GM19023 (cell line): ENCODE data around the gene TP53INP2.
"Not testable (repeated sequence)": the region's sequence is repeated elsewhere in the genome, so short reads cannot be mapped to it uniquely, and the experiment has no call there.

Source experiments
- ATAC-seq: cut with Tn5 transposase; IDR thresholded peaks from one replicate; pipeline ENCODE4 v1.9.1; 2021; ENCODE audit warnings: mild to moderate bottlenecking, moderate library complexity; ENCODE audit not compliant: unreplicated experiment

Gene TP53INP2

DNA sequence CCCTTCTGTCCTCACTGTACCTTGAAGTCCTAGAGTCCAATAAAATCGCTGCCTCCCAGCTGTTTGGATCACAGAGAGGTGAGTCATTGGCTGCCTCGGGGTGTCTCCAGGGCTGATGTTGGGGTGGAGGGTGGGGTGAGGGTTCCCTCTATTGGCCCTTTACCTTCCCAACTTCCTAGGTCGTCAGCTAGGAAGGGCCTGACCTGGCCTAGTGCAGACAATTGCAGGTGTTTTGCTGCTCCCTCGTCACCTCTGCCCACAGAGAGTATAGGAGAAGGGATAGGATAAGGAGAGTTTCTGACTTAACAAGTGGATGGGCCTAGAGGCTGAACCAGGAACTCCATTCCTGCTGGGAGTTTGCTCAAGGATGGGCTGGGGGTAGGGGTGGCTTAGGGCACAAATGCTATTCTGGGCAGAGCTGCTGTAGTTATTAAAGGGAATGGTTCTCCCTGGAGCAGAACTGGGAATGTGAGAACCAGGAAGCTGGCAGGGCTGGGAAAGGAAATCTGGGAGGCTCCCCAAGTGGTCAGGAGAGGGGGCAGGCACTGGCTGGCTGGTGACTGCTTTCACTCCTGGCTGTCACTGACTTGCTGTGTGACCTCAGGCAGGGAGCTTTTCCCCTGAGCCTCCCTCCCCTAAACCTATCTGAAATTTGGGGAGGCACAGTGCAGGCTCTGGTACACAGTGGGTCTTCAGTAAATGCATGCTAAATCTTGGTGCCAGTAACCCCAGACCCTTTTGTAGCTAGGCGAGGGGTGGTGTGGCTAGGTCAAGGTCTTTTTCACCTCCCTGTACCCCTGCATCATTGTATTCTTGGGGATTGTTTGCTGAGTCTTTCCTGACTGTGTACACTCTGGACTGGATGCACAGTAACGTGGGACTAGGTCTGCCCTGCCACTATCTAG is 1.5 kb downstream of the TP53INP2 start:
- no peak for ATAC-seq

DNA sequence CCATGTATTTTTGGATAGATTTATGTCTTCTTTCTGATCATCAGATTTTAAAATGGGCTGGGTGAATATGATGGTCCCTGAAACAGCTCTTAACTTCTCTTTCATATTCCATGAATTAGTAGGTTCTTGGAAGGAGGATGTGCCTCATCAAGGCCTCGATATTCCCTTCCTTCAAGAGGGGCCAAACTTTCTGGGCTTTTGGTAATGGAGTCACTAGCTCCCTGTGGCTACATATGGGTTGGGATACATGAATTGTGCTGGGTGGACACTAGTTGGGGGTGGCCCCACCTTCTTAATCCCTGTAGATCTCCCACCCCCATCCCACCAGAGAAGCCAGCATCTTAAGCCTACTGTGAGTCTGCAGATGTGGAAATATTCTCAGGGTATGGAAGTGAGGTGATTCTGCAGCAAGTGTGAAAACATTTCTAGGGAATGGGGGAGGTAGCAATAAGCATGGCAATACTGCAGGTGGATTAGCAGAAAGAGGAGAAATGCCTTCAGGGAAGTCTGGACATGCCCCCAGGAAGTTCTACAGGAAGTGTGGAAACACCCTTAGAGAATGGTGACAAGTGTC is 2.2 kb downstream of the TP53INP2 start:
- ATAC-seq: no peak

DNA sequence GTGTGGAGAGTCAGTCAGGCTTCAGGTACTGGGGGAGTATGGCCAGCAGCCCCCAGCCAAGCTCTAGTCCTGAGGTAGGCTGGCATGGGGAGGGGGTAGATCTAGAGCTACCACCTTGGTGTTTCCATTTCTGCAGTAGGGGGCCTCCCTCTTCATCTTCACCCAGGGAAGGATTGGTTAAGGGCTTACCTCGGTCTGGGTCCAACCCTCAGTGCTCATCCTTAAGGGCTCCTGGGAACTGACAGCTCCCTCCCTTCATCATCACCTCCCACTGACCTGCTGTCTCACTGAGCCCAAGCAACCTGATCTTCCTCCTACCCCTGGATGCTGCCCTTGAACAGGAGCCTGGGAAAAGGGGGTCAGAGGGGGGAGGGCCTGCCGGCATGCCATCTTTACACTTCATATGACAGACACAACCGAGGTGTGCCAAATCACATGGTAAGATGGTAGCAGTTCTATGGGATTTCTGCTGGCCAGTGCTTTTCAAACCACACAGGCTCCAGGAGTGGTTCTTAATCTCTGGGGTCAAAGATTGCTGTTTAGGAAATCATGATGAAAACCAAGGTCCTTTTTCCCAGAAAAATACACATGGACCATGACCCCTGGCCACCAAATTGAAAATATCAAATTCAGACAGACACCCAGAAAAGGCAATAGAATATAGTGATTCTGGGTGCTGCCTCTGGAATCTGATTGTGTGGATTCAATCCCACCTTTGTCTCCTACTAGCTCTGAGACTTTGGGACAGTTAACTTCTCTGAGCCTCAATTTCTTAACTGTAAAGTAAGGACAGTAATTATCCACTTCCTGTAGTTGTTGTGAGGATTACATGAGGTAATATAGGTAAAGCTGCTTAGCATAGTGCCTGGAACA is 3.0 kb downstream of the TP53INP2 start:
- ATAC-seq: no peak

DNA sequence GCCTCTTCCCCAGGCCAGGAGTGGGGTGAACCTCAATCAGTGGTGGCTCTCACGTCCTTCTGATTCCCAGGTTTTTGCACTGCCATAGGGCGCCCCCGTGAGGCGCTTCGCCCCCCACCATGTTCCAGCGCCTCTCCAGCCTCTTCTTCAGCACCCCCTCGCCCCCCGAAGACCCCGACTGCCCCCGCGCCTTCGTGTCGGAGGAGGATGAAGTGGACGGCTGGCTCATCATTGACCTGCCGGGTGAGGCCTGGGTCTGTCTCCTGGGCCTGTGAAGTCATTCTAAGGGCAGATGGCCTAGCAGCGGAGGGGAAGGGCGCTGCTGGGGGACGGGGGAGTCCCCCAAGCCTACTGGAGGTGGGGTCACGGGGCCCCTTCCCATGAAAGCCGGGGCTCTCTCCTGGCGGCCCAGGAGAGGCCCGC is 4.5 kb downstream of the TP53INP2 start:
- peak; percentile 11 for ATAC-seq

DNA sequence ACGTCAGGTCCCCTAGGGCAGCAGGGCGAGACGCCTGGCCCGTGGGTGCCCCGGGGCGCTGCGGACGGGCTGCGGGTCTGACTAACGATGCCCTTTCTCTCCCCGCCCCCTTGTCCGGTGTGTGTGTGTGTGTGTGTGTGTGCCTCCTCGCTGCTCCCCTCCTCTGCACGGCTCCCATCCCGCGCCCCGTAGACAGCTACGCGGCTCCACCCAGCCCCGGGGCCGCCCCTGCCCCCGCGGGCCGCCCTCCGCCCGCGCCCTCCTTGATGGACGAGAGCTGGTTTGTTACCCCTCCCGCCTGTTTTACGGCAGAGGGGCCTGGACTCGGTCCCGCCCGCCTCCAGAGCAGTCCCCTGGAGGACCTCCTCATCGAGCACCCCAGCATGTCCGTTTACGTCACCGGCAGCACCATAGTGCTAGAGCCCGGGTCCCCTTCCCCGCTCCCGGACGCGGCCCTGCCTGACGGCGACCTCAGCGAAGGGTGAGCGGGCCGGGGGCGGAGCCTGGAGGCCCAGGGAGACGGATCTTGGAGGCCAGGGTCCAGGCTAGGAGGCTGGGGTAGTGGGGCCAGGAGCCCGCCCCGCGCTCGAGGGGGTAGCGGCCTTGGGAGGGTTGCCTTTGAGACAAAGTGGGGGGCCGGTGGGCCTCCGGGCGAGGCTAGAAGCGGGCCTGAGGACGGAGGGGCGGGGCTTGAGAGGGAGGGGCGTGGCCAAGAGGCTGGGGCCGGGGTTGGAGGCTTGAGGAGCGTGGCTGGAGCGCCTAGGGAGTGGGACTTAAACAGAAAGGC is 5.1 kb downstream of the TP53INP2 start:
- peak; percentile 49 for ATAC-seq

DNA sequence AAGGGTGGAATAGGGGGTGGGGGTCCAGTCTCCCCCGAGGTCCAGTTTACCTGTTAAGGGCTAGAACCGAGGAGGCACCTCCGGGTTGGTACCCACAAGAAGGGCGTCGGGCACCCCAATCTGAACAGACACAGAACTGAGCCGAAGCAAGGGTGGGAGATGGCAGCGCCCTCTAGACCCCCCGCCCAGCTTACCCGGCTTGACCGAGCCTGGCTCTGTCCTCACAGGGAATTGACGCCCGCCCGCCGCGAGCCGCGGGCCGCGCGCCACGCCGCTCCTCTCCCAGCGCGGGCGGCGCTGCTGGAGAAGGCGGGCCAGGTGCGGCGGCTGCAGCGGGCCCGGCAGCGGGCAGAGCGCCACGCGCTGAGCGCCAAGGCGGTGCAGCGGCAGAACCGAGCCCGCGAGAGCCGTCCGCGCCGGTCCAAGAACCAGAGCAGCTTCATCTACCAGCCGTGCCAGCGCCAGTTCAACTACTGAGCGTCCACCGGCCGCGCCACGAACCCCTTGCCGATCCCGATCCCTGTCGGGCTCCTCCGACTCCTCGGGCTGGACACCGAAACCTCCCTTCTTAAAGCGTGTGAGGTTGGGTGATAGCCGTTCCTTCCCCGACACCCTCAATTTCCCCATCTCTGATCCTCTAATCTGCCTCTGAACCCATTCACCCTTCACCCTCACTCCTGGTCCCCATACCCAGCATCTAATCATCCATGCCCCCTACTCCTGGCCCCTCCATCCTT is 5.9 kb downstream of the TP53INP2 start:
- ATAC-seq: peak; percentile 41

DNA sequence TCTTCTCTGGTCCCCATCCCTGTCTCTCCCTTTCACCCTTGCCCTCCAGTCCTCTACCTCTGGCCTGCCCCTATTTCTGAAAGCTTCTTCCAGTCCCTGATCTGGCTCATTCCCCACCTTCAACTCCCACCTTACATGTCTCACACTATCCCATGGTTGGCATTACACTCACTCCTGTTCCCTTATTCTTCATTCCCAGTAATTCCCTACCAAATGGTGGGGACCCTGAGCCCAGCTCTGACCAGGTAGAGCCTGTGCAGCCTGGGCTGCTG is 6.4 kb downstream of the TP53INP2 start:
- no peak for ATAC-seq

DNA sequence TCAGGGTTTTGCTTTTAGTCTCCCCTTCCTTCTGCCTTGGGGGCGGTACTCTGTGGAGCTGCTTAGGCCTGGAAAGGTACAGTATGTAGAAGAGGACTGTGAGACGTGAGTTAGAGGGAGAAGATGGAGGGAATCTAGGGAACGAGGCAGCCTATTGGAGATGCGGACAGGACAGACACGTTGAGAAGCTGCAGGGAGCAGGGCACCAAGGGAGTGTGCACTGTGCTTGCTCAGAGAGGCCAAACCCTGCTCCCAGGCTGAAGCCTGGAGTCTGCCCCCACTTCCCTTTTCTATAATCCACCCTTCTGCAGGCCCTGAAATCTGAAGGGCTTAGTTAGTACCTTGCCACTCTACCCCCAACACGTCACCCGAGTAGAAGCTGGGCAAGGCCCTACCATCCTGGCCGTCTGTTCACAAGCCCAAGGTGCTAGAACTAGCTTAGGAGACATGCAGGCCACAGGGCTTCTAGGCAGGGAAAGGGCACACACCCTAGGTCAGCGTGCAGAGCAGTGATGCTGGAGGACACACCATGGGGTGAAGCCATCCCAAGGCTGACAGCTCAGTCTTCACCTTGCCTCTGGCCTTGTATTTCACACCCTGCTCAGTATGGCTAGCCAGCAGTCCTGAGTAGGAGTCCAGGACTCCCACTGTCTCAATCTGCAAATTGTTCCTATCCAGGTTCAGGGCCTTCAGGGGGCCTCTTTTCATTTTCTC is 6.9 kb downstream of the TP53INP2 start:
- ATAC-seq: no peak

DNA sequence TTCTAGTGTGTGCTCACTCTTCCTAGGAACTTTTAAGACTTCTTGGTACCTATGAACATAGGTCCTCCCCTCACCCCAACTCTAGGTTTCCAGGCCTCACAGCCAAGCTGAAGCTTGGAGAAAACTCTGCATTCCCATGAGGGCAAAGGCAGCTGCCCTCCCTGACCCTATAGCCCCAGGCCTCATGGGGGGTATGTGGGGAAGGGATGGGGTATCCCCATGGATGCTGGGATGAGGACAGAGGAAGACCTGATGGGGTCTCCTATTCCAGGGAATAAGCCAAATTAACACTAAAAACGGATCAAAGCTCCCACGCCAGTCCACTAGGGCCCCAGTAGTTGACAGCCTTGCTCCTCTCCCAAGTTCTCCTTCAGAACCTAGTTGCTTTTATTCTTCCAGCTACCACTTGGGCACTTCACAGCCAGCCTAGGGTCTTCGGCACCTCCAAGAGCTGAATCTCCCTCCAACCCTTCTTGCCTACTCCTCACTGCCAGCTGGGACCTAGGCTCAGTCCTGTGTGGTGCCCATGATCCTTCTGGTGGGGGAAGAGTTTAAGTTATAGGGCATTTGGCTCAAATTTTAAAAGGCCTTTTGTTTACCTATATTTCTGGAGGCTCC is 7.8 kb downstream of the TP53INP2 start:
- no peak for ATAC-seq

DNA sequence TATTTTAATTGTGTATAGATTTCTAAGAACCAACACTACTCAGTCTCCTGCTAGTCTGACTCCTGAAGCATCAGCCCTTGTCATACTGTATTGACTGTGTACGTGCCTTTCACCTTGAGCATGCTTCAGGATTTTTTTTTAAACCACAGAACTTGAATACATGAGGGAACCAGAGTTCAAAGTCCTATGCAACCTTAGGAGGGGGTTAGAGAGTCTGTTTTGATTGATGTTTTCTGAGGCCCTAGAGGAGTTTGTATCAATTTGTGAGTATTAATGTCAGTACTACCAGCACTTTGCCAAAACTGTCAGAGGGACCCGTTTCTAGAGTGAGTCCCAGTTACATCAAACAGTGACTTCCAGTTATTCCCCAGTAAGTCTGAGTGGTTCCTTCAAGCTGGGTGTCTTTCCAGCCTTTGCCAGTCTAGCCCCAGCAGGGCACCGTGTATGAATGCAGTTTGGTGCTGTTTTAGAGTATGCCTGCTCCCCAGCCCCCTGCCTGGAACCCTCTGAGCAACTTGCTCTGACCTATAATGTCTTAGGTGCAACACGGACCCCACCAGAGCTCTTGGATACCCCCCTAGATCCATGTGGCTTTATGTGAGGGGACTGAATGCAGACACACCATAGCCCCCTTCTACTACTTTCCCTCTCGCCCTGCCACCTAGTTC is 8.5 kb downstream of the TP53INP2 start:
- ATAC-seq: no peak

DNA sequence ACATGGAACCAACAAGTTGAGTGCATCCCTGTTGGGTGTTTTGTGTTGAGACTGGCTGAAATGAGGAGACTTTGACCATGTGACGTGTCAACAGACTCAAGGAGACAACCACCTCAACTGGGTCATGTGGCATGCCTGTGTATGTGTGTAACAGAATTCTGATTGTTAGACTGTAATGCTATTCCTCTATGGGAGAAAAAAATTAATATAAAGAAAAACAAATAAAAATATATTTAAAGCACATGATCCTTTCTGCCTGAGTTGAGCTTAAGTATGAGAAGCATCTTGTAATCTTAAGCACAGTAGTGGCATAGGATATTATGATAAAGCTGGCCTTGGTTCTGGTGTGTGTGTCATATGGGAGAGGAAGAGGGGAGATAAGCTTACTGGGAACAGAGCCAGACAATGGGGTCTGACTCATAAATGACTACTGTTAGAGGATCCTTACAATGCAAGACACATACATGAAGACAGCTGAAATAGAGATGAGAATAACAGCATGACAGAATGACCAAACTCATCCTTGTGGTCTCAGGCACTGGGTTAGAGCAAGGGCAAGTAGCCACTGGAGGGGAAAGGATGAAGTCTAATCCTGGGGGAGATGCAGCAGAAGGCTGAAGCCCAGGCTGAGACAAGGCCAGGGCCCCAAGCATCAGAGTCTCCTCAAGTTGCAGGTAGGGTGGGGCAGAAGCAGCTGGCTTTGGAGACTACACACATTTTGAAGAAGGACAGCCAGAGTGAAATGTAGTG is 9.2 kb downstream of the TP53INP2 start:
- no peak for ATAC-seq

DNA sequence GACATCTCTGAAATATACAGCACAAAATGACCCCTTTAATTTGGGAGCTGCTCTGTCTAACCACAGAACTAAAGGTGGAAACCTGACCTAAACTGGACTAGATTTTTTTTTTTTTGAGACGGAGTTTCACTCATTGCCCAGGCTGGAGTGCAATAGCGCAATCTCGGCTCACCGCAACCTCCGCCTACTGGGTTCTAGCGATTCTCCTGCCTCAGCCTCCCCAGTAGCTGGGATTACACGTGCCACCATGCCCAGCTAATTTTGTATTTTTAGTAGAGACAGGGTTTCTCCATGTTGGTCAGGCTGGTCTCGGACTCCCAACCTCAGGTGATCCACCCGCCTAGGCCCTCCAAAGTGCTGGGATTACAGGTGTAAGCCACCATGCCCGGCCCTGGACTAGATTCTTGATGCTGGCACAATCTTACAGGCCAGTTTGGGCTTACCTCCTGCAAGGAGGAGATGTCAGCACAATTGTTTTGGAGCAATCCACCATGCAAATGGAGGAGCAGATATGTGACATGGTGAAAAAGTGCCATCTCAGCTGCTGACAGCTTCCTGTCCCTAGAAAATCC is 9.9 kb downstream of the TP53INP2 start:
- ATAC-seq: not testable (repeated sequence)

DNA sequence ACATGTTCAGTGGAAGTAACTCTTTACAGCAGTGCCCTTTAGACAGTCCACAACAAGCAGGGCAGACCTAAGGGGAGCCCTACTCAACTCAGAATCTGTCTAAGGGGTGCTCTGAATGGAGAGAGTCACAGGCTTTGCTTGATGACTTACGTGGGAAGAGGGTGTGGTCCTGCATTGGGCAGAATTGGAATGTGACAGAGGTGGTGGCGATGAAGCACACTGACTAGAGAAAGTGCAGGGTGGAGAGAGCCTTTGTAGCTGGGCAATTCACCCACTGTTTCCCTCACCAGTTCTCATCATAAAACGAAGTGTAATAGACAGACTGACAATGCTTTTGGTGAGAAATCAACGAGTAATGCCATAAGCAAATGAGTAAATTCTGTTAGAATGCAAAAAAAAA is 11.2 kb downstream of the TP53INP2 start:
- no peak for ATAC-seq

DNA sequence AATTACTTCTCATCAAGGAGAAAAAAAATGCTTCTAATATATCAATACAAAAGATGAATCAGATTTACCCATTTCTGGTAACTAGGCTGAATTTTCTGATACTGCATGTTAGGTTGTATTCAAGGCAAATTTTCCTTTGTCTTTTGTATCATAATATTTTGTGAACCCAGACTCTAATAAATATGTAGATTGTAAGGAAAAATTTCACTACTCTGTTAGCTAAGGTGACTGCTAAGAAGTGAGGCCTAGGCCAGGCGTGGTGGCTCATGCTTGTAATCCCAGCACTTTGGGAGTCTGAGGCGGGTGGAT is 12.7 kb downstream of the TP53INP2 start:
- no peak for ATAC-seq

DNA sequence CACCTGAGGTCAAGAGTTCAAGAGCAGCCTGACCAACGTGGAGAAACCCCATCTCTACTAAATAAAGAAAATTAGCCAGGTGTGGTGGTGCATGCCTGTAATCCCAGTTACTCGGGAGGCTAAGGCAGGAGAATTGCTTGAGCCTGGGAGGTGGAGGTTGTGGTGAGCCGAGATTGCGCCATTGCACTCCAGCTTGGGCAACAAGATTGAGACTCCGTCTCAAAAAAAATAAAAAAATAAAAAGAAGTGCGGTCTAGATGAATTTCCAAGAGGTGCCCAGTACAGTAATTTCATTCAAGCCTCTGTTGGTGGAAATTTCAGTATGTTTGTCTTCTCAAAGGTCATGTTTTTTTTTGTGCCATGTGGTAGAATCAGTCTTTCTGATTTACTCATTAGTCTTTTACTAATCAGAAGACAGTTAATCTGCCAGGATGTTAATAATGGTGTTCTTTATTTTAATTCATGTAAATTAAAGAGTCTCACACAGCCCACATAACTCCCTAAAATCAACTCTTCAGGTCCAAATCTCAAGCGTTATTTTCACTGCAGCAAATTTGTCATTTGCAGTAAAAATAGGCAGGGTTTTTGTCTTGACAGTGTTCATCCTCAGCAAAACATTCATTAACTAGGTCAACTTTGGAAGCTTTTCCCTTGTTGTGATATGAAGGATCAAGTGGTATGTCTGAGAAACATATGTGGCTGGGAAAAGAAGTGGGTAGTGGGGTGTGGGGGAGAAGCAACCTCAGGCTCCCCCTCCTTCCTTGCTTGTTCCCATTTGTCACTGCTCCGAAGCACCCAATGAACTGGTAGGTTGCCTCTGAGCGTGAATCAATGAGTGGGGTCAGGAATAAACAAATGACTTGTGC is 13.3 kb downstream of the TP53INP2 start:
- ATAC-seq: no peak

DNA sequence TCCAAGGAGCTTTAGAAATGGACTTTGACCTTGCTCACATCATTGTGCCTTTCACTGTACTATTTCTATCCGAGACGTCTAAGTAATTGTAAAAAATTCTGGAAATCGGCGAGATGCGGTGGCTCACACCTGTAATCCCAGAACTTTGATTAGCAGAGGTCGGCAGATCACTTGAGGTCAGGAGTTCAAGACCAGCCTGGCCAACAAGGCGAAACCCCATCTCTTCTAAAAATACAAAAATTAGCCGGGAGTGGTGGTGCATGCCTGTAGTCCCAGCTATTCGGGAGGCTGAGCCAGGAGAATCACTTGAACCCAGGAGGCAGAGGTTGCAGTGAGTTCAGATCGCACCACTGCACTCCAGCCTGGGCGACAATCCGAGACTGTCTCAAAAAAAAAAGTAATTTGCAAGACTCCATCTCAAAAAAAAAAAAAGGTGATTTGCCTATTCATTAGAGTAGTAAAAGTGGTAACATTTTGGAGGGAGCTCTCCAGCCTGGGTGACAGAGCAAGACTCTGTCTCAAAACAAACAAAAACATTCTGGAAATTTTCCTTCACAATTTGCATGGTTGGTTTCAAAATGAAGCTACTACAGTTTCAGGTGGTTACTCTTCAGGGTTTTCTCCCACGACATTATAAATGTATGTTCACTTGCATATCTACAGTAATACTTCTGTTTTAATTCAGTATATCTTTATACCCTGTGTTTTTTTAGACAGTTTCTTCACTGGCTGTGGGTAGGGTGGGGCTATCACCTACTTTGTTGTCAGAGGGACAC is 15.3 kb downstream of the TP53INP2 start:
- ATAC-seq: peak; percentile 78
